H1 (cell line): ENCODE data around the gene LDHB. TPM values are rescaled to one million over a fixed set of nuclear protein-coding genes. Genes with fewer than 3 reads are reported as not detected.

Experiments
- BCL11A ChIP-seq, 2 experiments: IDR thresholded peaks; one replicate each; pipeline ENCODE4 v1.6.1; 2011; ENCODE audit warnings: low read depth in 2 of 2, low read length in 2 of 2, mild to moderate bottlenecking in 2 of 2
- BRCA1 ChIP-seq: IDR thresholded peaks from 2 replicates; pipeline ENCODE4 v1.6.1; 2012; ENCODE audit warnings: low read depth, low read length, improper control_type of control experiment
- CBX8 ChIP-seq: fragments of 300-800, 300-1000 bp; sonication (generic); IDR thresholded peaks from 2 replicates; pipeline ENCODE4 v1.7.1; 2016; ENCODE audit warnings: low read depth, low read length, borderline replicate concordance
- CHD1 ChIP-seq: IDR thresholded peaks from 2 replicates; pipeline ENCODE4 v1.6.1; 2012; ENCODE audit warnings: low read depth, low read length, improper control_type of control experiment
- CTCF ChIP-seq, 3 experiments: IDR thresholded peaks; 1 replicate in 2 of 3; 2 replicates in 1 of 3; pipeline versions ENCODE4 v1.5.1 to v1.6.1; 2011; ENCODE audit warnings: low read length in 3 of 3, mild to moderate bottlenecking in 3 of 3, inconsistent platforms in 2 of 3, low read depth in 1 of 3, moderate library complexity in 1 of 3; ENCODE audit not compliant: insufficient read depth in 1 of 3; ENCODE audit errors: control extremely low read depth in 1 of 3
- EP300 ChIP-seq, 2 experiments: IDR thresholded peaks; 1 replicate in 1 of 2; 2 replicates in 1 of 2; pipeline ENCODE4 v1.6.1; 2011 to 2012; ENCODE audit warnings: low read depth in 2 of 2, low read length in 2 of 2, mild to moderate bottlenecking in 2 of 2, borderline replicate concordance in 1 of 2, inconsistent platforms in 1 of 2, moderate library complexity in 1 of 2
- JUN ChIP-seq: IDR thresholded peaks from 2 replicates; pipeline ENCODE4 v1.6.1; 2011; ENCODE audit warnings: low read depth, mild to moderate bottlenecking, improper control_type of control experiment, low read length
- JUND ChIP-seq: IDR thresholded peaks from 2 replicates; pipeline ENCODE4 v1.6.1; 2011; ENCODE audit warnings: mild to moderate bottlenecking, improper control_type of control experiment, low read length
- MAFK ChIP-seq: IDR thresholded peaks from 2 replicates; pipeline ENCODE4 v1.6.1; 2012; ENCODE audit warnings: low read depth, mild to moderate bottlenecking, improper control_type of control experiment, low read length
- NRF1 ChIP-seq: IDR thresholded peaks from 2 replicates; pipeline ENCODE4 v1.6.1; 2011; ENCODE audit warnings: mild to moderate bottlenecking, low read depth, low read length, improper control_type of control experiment
- RNF2 ChIP-seq: fragments of 200-900, 300-1000 bp; sonication (generic); IDR thresholded peaks from 2 replicates; pipeline ENCODE4 v1.7.1; 2016; ENCODE audit warnings: borderline replicate concordance, low read depth, mild to moderate bottlenecking, antibody characterized with exemption, low read length; ENCODE audit not compliant: poor library complexity, severe bottlenecking; ENCODE audit errors: missing control alignments
- RXRA ChIP-seq: IDR thresholded peaks from 2 replicates; pipeline ENCODE4 v1.6.1; 2011; ENCODE audit warnings: low read depth, mild to moderate bottlenecking, low read length, moderate library complexity; ENCODE audit not compliant: insufficient read depth
- SAP30 ChIP-seq: fragments of 300-600 bp; sonication (generic); IDR thresholded peaks from 2 replicates; pipeline ENCODE4 v1.7.1; 2012; ENCODE audit warnings: low read length, moderate library complexity, mild to moderate bottlenecking, inconsistent platforms; ENCODE audit not compliant: insufficient read depth, insufficient replicate concordance
- SIN3A ChIP-seq, 2 experiments: IDR thresholded peaks in 1 of 2; conservative IDR thresholded peaks in 1 of 2; 2 replicates each; pipeline ENCODE4 v1.6.1; 2011 to 2012; ENCODE audit warnings: low read length in 2 of 2, improper control_type of control experiment in 1 of 2, low read depth in 1 of 2, mild to moderate bottlenecking in 1 of 2
- SIRT6 ChIP-seq: IDR thresholded peaks from one replicate; pipeline ENCODE4 v1.7.1; 2012; ENCODE audit warnings: low read length, inconsistent platforms
- SP2 ChIP-seq: IDR thresholded peaks from 2 replicates; pipeline ENCODE4 v1.6.1; 2012; ENCODE audit warnings: mild to moderate bottlenecking, low read length, inconsistent platforms
- SP4 ChIP-seq: IDR thresholded peaks from 2 replicates; pipeline ENCODE4 v1.6.1; 2012; ENCODE audit warnings: low read length, inconsistent platforms
- TAF7 ChIP-seq: optimal IDR thresholded peaks from 2 replicates; pipeline ENCODE3; 2011; ENCODE audit warnings: low read depth, mild to moderate bottlenecking, inconsistent platforms, low read length, moderate library complexity, borderline replicate concordance
- TCF12 ChIP-seq: IDR thresholded peaks from 2 replicates; pipeline ENCODE4 v1.6.1; 2011; ENCODE audit warnings: low read depth, mild to moderate bottlenecking, low read length
- USF2 ChIP-seq: IDR thresholded peaks from 2 replicates; pipeline ENCODE4 v1.6.1; 2011; ENCODE audit warnings: low read length, improper control_type of control experiment
- polyA plus RNA-seq, 7 experiments: library from polyadenylated mRNA; depleted of rRNA in 3 of 7; stranded (reverse) in 5 of 7; unstranded in 2 of 7; fragments of >200 nt in 5 of 7; fragments of 200-250 nt in 2 of 7; gene quantifications; 1 replicate in 5 of 7; 2 replicates in 1 of 7; 4 replicates in 1 of 7; pipeline versions ENCODE4 v1.2.1 to v1.2.3, GENCODE V29; 2011 to 2013; ENCODE audit warnings: missing spikeins in 2 of 7, mixed read lengths in 2 of 7
- total RNA-seq: library from RNA; stranded (reverse); fragmentation: NEBNext Ultra II Directional; extraction: Animal tissue kit (Norgen Biotek cat#: 25700); gene quantifications from 2 replicates; pipeline ENCODE4 v1.2.1, GENCODE V29; 2021

The LDHB gene
- total and polyA plus RNA-seq, 2 of the 8 experiments (the other 6 are each of a cell fraction or from before 2014, with no cell fraction given): 1,177 to 1,781 TPM

GRCh38 chr12:21657326-21658077, at the start of gene LDHB (continued):
- TF ChIP-seq CTCF (IDR thresholded peaks at IDR 0.05; ENCODE audit: control extremely low read depth in 1 of 3, insufficient read depth in 1 of 3, low read depth in 1 of 3, low read length in 3 of 3): no peak
- TF ChIP-seq SIRT6: no peak
- TF ChIP-seq RNF2: no peak
- no peak for TF ChIP-seq RXRA
- no peak for TF ChIP-seq SP2
- no peak for TF ChIP-seq BRCA1
- 0 out of 4 replicates have a peak, but pooled peaks of 1 of the 2 experiments have one; percentile 68 for TF ChIP-seq SIN3A (conservative IDR thresholded peaks at IDR 0.05 in 1 of 2, IDR thresholded peaks at IDR 0.05 in 1 of 2; ENCODE audit: low read depth in 1 of 2, low read length in 2 of 2)
- no peak for TF ChIP-seq JUND
- peak; percentile 62; the same call in 1 of the 2 replicates for TF ChIP-seq USF2
- no peak for TF ChIP-seq BCL11A (IDR thresholded peaks at IDR 0.05; ENCODE audit: low read depth in 2 of 2, low read length in 2 of 2)
- no peak for TF ChIP-seq NRF1
- TF ChIP-seq TAF7: peak; percentile 96
- no peak for TF ChIP-seq EP300 (IDR thresholded peaks at IDR 0.05; ENCODE audit: borderline replicate concordance in 1 of 2, low read depth in 2 of 2, low read length in 2 of 2)
- no peak for TF ChIP-seq MAFK
- TF ChIP-seq JUN: no peak
- no peak; the same call in 1 of the 2 replicates for TF ChIP-seq CHD1
- TF ChIP-seq CBX8: no peak
- peak; percentile 36 for TF ChIP-seq SAP30
- TF ChIP-seq SP4: no peak
- TF ChIP-seq TCF12: peak; percentile 18; the same call in 1 of the 2 replicates
